IMR-90 (cell line): Measurements from ENCODE around the gene FCRL5. TPM values are rescaled to one million over a fixed set of nuclear protein-coding genes. Genes with fewer than 3 reads are reported as not detected.

Source experiments
- ATAC-seq: fragments of 200-7000 bp; cut with Tn5 transposase; 2 replicates; pipeline ENCODE4 v1.9.1; 2020; ENCODE audit warnings: low read depth, mild to moderate bottlenecking, moderate library complexity
- BruUV-seq: library from RNA; stranded (reverse); fragments of 400-500 nt; replicated peaks from 2 replicates; lab custom pipeline; 2021; lab: Mats Ljungman, UMichigan
- CTCF ChIA-PET: fragments of 300-600 bp; formaldehyde crosslinking; extraction: SDS; loops from one replicate; lab custom pipeline; 2021; ENCODE audit warnings: antibody characterized with exemption; lab: Yijun Ruan, JAX
- POLR2A ChIA-PET: fragments of 300-600 bp; sonication (Branson Sonifier 250); formaldehyde crosslinking; loops from one replicate; lab custom pipeline; 2022; ENCODE audit warnings: antibody characterized with exemption; ENCODE audit not compliant: unreplicated experiment; lab: Charles Lee
- DNase-seq: peaks from one replicate; pipeline ENCODE4 v3.0.0; 2013
- H2AFZ ChIP-seq: replicated peaks from 2 replicates; pipeline ENCODE3; 2013; ENCODE audit warnings: low read length, mild to moderate bottlenecking; ENCODE audit not compliant: poor library complexity
- H2AK5ac ChIP-seq: 2 replicates; pipeline ENCODE4 v1.6.1; 2013; ENCODE audit warnings: low read depth, low read length, inconsistent platforms
- H2AK9ac ChIP-seq: replicated peaks from 2 replicates; pipeline ENCODE3; 2013; ENCODE audit warnings: mild to moderate bottlenecking, low read depth, low read length, moderate library complexity; ENCODE audit not compliant: poor library complexity
- H2BK120ac ChIP-seq: 2 replicates; pipeline ENCODE4 v1.6.1; 2013; ENCODE audit warnings: low read depth, low read length, inconsistent platforms
- H2BK15ac ChIP-seq: 3 replicates; pipeline ENCODE4 v1.6.1; 2013; ENCODE audit warnings: low read depth, low read length, inconsistent platforms
- H2BK20ac ChIP-seq: 2 replicates; pipeline ENCODE4 v1.6.1; 2013; ENCODE audit warnings: low read depth, mild to moderate bottlenecking, inconsistent platforms, low read length, moderate library complexity
- H2BK5ac ChIP-seq: 2 replicates; pipeline ENCODE4 v1.6.1; 2013; ENCODE audit warnings: mild to moderate bottlenecking, low read depth, low read length, inconsistent platforms; ENCODE audit not compliant: poor library complexity, severe bottlenecking
- H3K14ac ChIP-seq: replicated peaks from 2 replicates; pipeline ENCODE4 v1.6.1; 2013; ENCODE audit warnings: low read depth, low read length, inconsistent platforms
- H3K18ac ChIP-seq: 2 replicates; pipeline ENCODE4 v1.6.1; 2013; ENCODE audit warnings: low read depth, low read length, control low read depth
- H3K23ac ChIP-seq: 2 replicates; pipeline ENCODE4 v1.6.1; 2013; ENCODE audit warnings: low read depth, low read length, inconsistent platforms
- H3K27ac ChIP-seq: 2 replicates; pipeline ENCODE4 v1.5.1; 2013; ENCODE audit warnings: mild to moderate bottlenecking, control low read depth, low read length; ENCODE audit not compliant: insufficient read depth
- H3K27me3 ChIP-seq: 2 replicates; pipeline ENCODE4 v1.6.1; 2013; ENCODE audit warnings: low read length; ENCODE audit not compliant: control insufficient read depth, insufficient read depth
- H3K36me3 ChIP-seq: 2 replicates; pipeline ENCODE4 v1.6.1; 2013; ENCODE audit warnings: low read length, mixed read lengths; ENCODE audit not compliant: control insufficient read depth, insufficient read depth
- H3K4ac ChIP-seq: 2 replicates; pipeline ENCODE4 v1.6.1; 2013; ENCODE audit warnings: low read depth, low read length, inconsistent platforms
- H3K4me1 ChIP-seq: 2 replicates; pipeline ENCODE4 v1.6.1; 2013; ENCODE audit warnings: low read length, mixed read lengths; ENCODE audit not compliant: control insufficient read depth, insufficient read depth
- H3K4me2 ChIP-seq: 2 replicates; pipeline ENCODE4 v1.6.1; 2013; ENCODE audit warnings: low read depth, mild to moderate bottlenecking, control low read depth, low read length, moderate library complexity
- H3K4me3 ChIP-seq: 2 replicates; pipeline ENCODE4 v1.5.1; 2013; ENCODE audit warnings: low read depth, mild to moderate bottlenecking, control low read depth, low read length, moderate library complexity; ENCODE audit not compliant: insufficient read depth
- H3K56ac ChIP-seq: 2 replicates; pipeline ENCODE4 v1.6.1; 2013; ENCODE audit warnings: low read length, inconsistent platforms; ENCODE audit not compliant: insufficient read depth; ENCODE audit errors: extremely low read depth
- H3K79me1 ChIP-seq, 2 experiments: 2 replicates each; pipeline ENCODE4 v1.6.1; 2013; ENCODE audit warnings: low read length in 2 of 2, inconsistent platforms in 1 of 2, low read depth in 1 of 2
- H3K9ac ChIP-seq: 2 replicates; pipeline ENCODE4 v1.6.1; 2013; ENCODE audit warnings: low read depth, low read length, control low read depth
- H3K9me1 ChIP-seq: 2 replicates; pipeline ENCODE4 v1.6.1; 2013; ENCODE audit warnings: low read length, inconsistent platforms; ENCODE audit not compliant: insufficient read depth
- H3K9me3 ChIP-seq: 2 replicates; pipeline ENCODE4 v1.6.1; 2013; ENCODE audit warnings: low read length; ENCODE audit not compliant: control insufficient read depth, insufficient read depth
- H4K20me1 ChIP-seq: 2 replicates; pipeline ENCODE4 v1.6.1; 2013; ENCODE audit warnings: low read length, inconsistent platforms; ENCODE audit not compliant: insufficient read depth
- H4K5ac ChIP-seq: 2 replicates; pipeline ENCODE4 v1.6.1; 2013; ENCODE audit warnings: mild to moderate bottlenecking, low read depth, low read length, control low read depth
- H4K8ac ChIP-seq, 2 experiments: 2 replicates each; pipeline ENCODE4 v1.6.1; 2013; ENCODE audit warnings: low read depth in 2 of 2, low read length in 2 of 2, control low read depth in 1 of 2, inconsistent platforms in 1 of 2
- H4K91ac ChIP-seq: 2 replicates; pipeline ENCODE4 v1.6.1; 2013; ENCODE audit warnings: low read depth, low read length, inconsistent platforms; ENCODE audit not compliant: insufficient read depth
- BHLHE40 ChIP-seq: fragments of 150-350 bp; IDR thresholded peaks from 2 replicates; pipeline ENCODE4 v1.6.1; 2016; ENCODE audit warnings: mild to moderate bottlenecking, low read depth, low read length
- CEBPB ChIP-seq: IDR thresholded peaks from 2 replicates; pipeline ENCODE4 v1.6.1; 2012; ENCODE audit warnings: low read depth, low read length, improper control_type of control experiment
- CHD1 ChIP-seq: IDR thresholded peaks from 2 replicates; pipeline ENCODE4 v1.6.1; 2012; ENCODE audit warnings: low read depth, low read length, improper control_type of control experiment
- ELK1 ChIP-seq: fragments of 150-350 bp; IDR thresholded peaks from 2 replicates; pipeline ENCODE4 v1.6.1; 2016; ENCODE audit warnings: low read depth, mild to moderate bottlenecking, low read length, moderate library complexity, borderline replicate concordance
- FOS ChIP-seq: fragments of 150-350 bp; IDR thresholded peaks from 2 replicates; pipeline ENCODE4 v1.6.1; 2016; ENCODE audit warnings: low read depth, low read length
- MAFK ChIP-seq: IDR thresholded peaks from 2 replicates; pipeline ENCODE4 v1.6.1; 2012; ENCODE audit warnings: low read depth, low read length, improper control_type of control experiment
- MAZ ChIP-seq: IDR thresholded peaks from 2 replicates; pipeline ENCODE4 v1.6.1; 2012; ENCODE audit warnings: low read depth, mild to moderate bottlenecking, low read length, improper control_type of control experiment, moderate library complexity, borderline replicate concordance
- MXI1 ChIP-seq: IDR thresholded peaks from 2 replicates; pipeline ENCODE4 v1.6.1; 2012; ENCODE audit warnings: low read depth, mild to moderate bottlenecking, low read length, moderate library complexity, borderline replicate concordance
- NFE2L2 ChIP-seq: fragments of 150-350 bp; IDR thresholded peaks from 2 replicates; pipeline ENCODE4 v1.6.1; 2016; ENCODE audit warnings: low read depth, mild to moderate bottlenecking, low read length
- POLR2A ChIP-seq: IDR thresholded peaks from 2 replicates; pipeline ENCODE4 v1.6.1; 2012; ENCODE audit warnings: mild to moderate bottlenecking, low read depth, low read length
- RAD21 ChIP-seq: IDR thresholded peaks from 2 replicates; pipeline ENCODE4 v1.6.1; 2012; ENCODE audit warnings: low read length, improper control_type of control experiment
- RCOR1 ChIP-seq: IDR thresholded peaks from 2 replicates; pipeline ENCODE4 v1.6.1; 2012; ENCODE audit warnings: mild to moderate bottlenecking, low read length, improper control_type of control experiment; ENCODE audit not compliant: insufficient replicate concordance
- RFX5 ChIP-seq: IDR thresholded peaks from 2 replicates; pipeline ENCODE4 v1.8.0; 2012; ENCODE audit warnings: low read depth, mild to moderate bottlenecking, low read length, moderate library complexity
- SMC3 ChIP-seq: fragments of 150-350 bp; IDR thresholded peaks from 2 replicates; pipeline ENCODE4 v1.6.1; 2016; ENCODE audit warnings: low read depth, mild to moderate bottlenecking, antibody characterized with exemption, low read length, moderate library complexity
- USF2 ChIP-seq: fragments of 150-350 bp; IDR thresholded peaks from 2 replicates; pipeline ENCODE4 v1.6.1; 2017; ENCODE audit warnings: mild to moderate bottlenecking, antibody characterized with exemption, low read length, low read depth
- WGBS, 2 experiments: methylation state at CpG; one replicate each; pipeline versions ENCODE4 v1.1.5 to v1.1.7; 2013; ENCODE audit warnings: missing lambda C conversion rate in 2 of 2; ENCODE audit not compliant: insufficient read length in 1 of 2; ENCODE audit errors: extremely low coverage in 2 of 2; 5-methylcytosine and 5-hydroxymethylcytosine counted together
- dilution Hi-C: fragments of 300-500 bp; cut with HindIII; formaldehyde crosslinking; loops from one replicate; pipeline ENCODE4 v1.14.3; 2018; ENCODE audit warnings: low sequenced_read_pairs; ENCODE audit not compliant: unreplicated experiment
- in situ Hi-C: fragments of 300-500 bp; cut with MboI; formaldehyde crosslinking; loops from 3 replicates; pipeline ENCODE4 v1.14.3; 2019; ENCODE audit warnings: low sequenced_read_pairs, inconsistent platforms, mixed read lengths
- intact Hi-C: fragments of 100-400 bp; cut with micrococcal nuclease; formaldehyde crosslinking; loops from 2 replicates; pipeline ENCODE4 v1.10.0; 2022
- polyA plus RNA-seq, 3 experiments: library from polyadenylated mRNA; depleted of rRNA; stranded (reverse); fragments of >200 nt; gene quantifications; 2 replicates each; pipeline ENCODE4 v1.2.3, GENCODE V29; 2012; ENCODE audit warnings: low replicate concordance in 1 of 3
- total RNA-seq: library from RNA; depleted of rRNA; stranded (reverse); fragments of >200 nt; gene quantifications from 2 replicates; pipeline ENCODE4 v1.2.3, GENCODE V29; 2012
- TF ChIP-seq, protein P1 (sequence below): conservative IDR thresholded peaks from 2 replicates; pipeline ENCODE4 v1.5.1; 2012; ENCODE audit warnings: mild to moderate bottlenecking, low read depth, low read length, improper control_type of control experiment

Gene FCRL5
- total and polyA plus RNA-seq, 2 of the 4 experiments (the other 2 are of a cell fraction): not detected

DNA sequence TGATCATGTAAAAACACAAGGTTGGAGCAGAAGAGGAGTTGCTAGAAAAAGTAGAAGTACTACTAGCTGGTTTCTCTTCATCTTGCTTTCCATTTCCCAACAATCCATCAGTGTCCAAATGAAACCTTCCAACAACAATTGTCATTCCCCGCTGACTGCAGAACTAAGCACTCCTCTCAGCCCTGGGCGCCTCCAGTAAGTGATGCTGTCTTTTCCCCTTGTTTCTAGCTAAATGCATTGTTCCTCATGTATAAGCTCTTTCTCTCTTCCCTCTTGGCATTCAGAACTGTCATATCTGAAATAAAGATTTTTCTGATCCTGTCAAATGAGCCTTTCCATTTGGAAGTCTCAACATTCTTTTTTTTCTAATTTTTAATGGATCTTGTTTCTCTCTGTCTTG lies 68.7 kb downstream of the FCRL5 start:
- H2BK120ac ChIP-seq: no peak overlapping the region
- DNase-seq: no peak
- no peak overlapping the region for H3K4me2 ChIP-seq
- TF ChIP-seq MAFK: no peak
- TF ChIP-seq BHLHE40: no peak
- TF ChIP-seq CEBPB: no peak
- no peak for TF ChIP-seq RAD21
- no peak for TF ChIP-seq CHD1
- no peak for TF ChIP-seq ELK1
- no peak for TF ChIP-seq NFE2L2
- TF ChIP-seq RFX5: no peak
- TF ChIP-seq RCOR1: no peak
- TF ChIP-seq MAZ: no peak
- TF ChIP-seq, protein P1, sequence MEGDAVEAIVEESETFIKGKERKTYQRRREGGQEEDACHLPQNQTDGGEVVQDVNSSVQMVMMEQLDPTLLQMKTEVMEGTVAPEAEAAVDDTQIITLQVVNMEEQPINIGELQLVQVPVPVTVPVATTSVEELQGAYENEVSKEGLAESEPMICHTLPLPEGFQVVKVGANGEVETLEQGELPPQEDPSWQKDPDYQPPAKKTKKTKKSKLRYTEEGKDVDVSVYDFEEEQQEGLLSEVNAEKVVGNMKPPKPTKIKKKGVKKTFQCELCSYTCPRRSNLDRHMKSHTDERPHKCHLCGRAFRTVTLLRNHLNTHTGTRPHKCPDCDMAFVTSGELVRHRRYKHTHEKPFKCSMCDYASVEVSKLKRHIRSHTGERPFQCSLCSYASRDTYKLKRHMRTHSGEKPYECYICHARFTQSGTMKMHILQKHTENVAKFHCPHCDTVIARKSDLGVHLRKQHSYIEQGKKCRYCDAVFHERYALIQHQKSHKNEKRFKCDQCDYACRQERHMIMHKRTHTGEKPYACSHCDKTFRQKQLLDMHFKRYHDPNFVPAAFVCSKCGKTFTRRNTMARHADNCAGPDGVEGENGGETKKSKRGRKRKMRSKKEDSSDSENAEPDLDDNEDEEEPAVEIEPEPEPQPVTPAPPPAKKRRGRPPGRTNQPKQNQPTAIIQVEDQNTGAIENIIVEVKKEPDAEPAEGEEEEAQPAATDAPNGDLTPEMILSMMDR: no peak
- no peak for TF ChIP-seq SMC3
- TF ChIP-seq USF2: no peak
- TF ChIP-seq MXI1: no peak
- no peak for TF ChIP-seq FOS
- TF ChIP-seq POLR2A: no peak
- dilution Hi-C loops: no loop called here
- no peak overlapping the region for H2BK5ac ChIP-seq
- BruUV-seq: no TSS peak
- no peak overlapping the region for H4K91ac ChIP-seq
- no peak overlapping the region for H4K8ac ChIP-seq
- in situ Hi-C loops: no loop called here
- no peaks in the 10 kb centered on the region for H3K27me3 ChIP-seq
- no peaks in the 10 kb centered on the region for H3K9me3 ChIP-seq
- H2AK9ac ChIP-seq: no peak overlapping the region
- H2AK5ac ChIP-seq: no peak overlapping the region
- no peak overlapping the region for H3K9ac ChIP-seq
- no peaks in the 10 kb centered on the region for H3K4me1 ChIP-seq
- H3K14ac ChIP-seq: no peak overlapping the region
- no peaks in the 10 kb centered on the region for H3K9me1 ChIP-seq
- no peak overlapping the region for H2BK15ac ChIP-seq
- no peak overlapping the region for H3K56ac ChIP-seq
- no peak overlapping the region for H2AFZ ChIP-seq
- no peak overlapping the region for H2BK20ac ChIP-seq
- ChIA-PET POLR2A (no interaction called here), CTCF (no interaction called here)
- no peak overlapping the region for H4K5ac ChIP-seq
- no peak overlapping the region for H3K4me3 ChIP-seq
- ATAC-seq: no peak
- intact Hi-C loops: no loop called here
- no peaks in the 10 kb centered on the region for H3K79me1 ChIP-seq
- H3K36me3 ChIP-seq: no peaks in the 10 kb centered on the region
- H3K27ac ChIP-seq: no peak overlapping the region
- WGBS, 2 experiments: no CpG with 5 or more reads among the region's 2 CpGs
- no peak overlapping the region for H3K18ac ChIP-seq
- H4K20me1 ChIP-seq: no peaks in the 10 kb centered on the region
- no peak overlapping the region for H3K4ac ChIP-seq
- no peak overlapping the region for H3K23ac ChIP-seq
